Left cardiac atrium (tissue), 4 donors: ENCODE measurements around the gene PLCD1. TPM values are rescaled to one million over a fixed set of nuclear protein-coding genes. Genes with fewer than 3 reads are reported as not detected.
A peak's percentile ranks its signal among the peaks of the same experiment; 100 is the strongest.
"Not testable (repeated sequence)": the region's sequence is repeated elsewhere in the genome, so short reads cannot be mapped to it uniquely, and the experiment has no call there.

Source experiments
- ATAC-seq, 2 donors: fragments of 200-7000 bp; cut with Tn5 transposase; one replicate each; pipeline ENCODE4 v1.9.1; 2020; ENCODE audit warnings: mild to moderate bottlenecking in 2 of 2, moderate library complexity in 2 of 2
- DNase-seq: peaks from one replicate; pipeline ENCODE4 v3.0.0-alpha.2; 2020
- intact Hi-C, 2 donors: fragments of 100-400 bp; cut with DNase I; formaldehyde crosslinking; loops; one replicate each; pipeline versions ENCODE4 v1.14.1 to v1.15.1; 2022 to 2023
- long read RNA-seq: library from polyadenylated mRNA; unstranded; transcript quantifications from one replicate; pipeline ENCODE4 v2.0.0, GENCODE V29; 2021
- total RNA-seq, 2 donors: library from RNA; stranded (reverse); fragmentation: NEBNext Ultra II Directional; extraction: Animal tissue kit (Norgen Biotek cat#: 25700); gene quantifications; one replicate each; pipeline ENCODE4 v1.2.1, GENCODE V29; 2021
- donor health status: DM: no; HTN: yes; CAD: no.
- donor health status: DM: no; HTN: yes; CAD: no; lungs with severe emphysema.
- donor health status: DM: yes; HTN: yes; CAD: no.
- donor health status: Dilated cardiomyopathy.

PLCD1 gene
- 10 to 100 TPM; 10.8 to 12.3 TPM for total RNA-seq
- long read RNA-seq, partial matches to known transcripts = 4 of 10 reads
- long read RNA-seq, other reads (novel, unspliced or antisense) = 0 of 10 reads

- ATAC-seq (peak; percentile 53 to 64), DNase-seq (peak; percentile 87)
- intact Hi-C loops = no loop called here
Observed at GRCh38 chr3:38029400-38030125, at the start of gene PLCD1. TSS of gene PLCD1 (minus strand) at chr3:38029642. CDS start at chr3:38029539, 103 bp downstream.

GRCh38 chr3:38077073-38077472 lies 47.6 kb upstream of the PLCD1 start:
- ATAC-seq, DNase-seq, intact Hi-C loops: not testable (repeated sequence)

- intact Hi-C loops = no loop called here
- ATAC-seq (no peak), DNase-seq (no peak)
Observed at GRCh38 chr3:38070013-38070412, 40.6 kb upstream of the PLCD1 start.

DNA sequence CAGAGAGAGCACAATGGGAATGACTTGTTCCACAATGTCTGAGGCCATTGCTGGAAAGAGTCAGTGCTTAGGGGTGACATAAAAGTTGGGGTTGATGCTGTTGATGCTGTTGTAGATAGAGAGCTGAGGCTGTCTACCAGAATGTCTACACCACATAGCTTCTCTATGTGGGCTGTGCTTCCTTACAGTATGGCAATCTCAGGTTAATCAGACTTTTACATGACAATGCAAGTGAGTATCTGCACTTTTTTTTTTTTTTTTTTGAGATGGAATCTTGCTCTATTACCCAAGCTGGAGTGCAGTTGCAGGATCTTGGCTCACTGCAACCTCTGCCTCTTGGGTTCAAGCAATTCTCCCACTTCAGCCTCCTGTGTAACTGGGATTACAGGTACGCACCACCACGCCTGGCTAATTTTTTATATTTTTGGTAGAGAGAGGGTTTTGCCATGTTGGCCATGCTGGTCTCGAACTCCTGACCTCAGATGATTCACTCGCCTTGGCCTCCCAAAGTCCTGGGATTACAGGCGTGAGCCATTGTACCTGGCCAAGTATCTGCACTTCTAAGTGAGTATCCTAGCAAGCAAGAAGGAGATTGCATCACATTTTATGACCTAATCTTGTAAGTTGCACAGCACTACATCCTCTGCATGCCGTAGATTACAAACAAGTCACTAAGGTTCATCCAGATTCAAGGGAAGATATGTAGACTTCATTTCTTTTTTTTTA lies 38.2 kb upstream of the PLCD1 start:
- no peak for ATAC-seq
- no peak for DNase-seq
- intact Hi-C loops = no loop called here

- ATAC-seq, intact Hi-C loops, DNase-seq: not testable (repeated sequence)
Observed at GRCh38 chr3:38064453-38064852, 35.0 kb upstream of the PLCD1 start.

- no peak for DNase-seq
- intact Hi-C loops = no loop called here
- no peak for ATAC-seq
Observed at GRCh38 chr3:38062809-38063208, 33.4 kb upstream of the PLCD1 start.

DNA sequence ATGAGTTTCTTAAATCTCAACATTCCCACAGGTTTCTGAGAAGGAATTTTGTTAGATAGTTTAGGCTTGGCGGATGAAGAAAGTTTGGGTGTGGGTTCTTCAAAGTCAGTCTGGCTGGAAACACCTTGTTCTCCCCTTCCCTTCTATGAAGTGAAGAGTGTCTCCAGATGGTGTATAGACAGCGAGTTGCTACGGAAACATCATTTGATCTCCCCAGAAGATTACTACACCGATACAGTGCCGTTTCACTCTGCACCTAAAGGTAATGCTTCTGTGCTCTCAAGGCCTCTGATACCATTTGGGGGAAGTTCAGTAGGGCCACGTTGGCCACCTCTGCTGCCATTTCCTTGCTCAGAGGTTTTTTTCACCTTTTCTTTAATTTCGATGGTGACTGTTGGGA lies 30.1 kb upstream of the PLCD1 start:
- DNase-seq = no peak
- intact Hi-C loops = no loop called here
- ATAC-seq = no peak

DNA sequence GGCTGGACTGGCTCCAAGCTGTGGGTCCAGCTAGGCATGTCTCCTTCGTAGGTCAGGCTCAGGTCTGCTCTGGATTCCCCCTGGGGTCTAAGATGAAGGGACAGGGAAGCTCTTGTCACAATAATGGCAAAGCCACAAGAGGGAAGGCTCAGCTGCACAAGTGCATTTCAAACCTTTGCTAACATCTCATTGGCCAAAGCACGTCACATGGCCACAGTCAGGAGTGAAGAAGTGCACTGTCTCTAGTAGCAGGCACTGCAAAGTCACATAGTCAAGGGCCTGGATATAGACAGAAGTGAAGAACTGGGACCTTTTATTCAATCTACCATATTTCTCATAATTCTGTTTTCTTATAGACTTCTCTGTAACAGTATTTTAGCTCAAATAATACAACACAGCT lies 29.7 kb upstream of the PLCD1 start:
- ATAC-seq (no peak), DNase-seq (no peak)
- intact Hi-C loops = no loop called here

DNA sequence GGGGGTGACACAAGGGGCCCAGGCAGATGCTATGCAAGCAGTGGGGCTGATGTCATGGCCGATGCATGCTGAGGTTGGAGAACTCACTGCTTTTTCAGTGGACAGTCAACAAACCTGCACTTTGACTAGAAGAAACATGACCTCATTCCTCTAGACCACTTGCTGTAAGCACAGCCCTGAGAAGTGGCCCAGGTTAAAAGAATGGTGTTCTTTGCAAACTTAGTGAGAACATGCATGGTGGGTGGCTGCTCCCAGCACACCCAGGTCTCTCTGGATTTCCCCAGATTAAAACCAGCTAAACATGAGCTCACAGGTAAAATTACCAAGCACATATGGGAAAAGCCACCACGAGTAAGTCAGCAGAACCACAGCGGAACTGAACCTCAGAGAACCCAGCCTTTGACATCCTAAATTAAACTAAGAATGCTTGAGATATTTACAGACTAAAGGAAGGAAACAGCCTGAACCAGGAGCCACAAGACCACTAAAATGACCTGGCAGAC lies 25.1 kb upstream of the PLCD1 start:
- intact Hi-C loops = no loop called here
- ATAC-seq = no peak

DNA sequence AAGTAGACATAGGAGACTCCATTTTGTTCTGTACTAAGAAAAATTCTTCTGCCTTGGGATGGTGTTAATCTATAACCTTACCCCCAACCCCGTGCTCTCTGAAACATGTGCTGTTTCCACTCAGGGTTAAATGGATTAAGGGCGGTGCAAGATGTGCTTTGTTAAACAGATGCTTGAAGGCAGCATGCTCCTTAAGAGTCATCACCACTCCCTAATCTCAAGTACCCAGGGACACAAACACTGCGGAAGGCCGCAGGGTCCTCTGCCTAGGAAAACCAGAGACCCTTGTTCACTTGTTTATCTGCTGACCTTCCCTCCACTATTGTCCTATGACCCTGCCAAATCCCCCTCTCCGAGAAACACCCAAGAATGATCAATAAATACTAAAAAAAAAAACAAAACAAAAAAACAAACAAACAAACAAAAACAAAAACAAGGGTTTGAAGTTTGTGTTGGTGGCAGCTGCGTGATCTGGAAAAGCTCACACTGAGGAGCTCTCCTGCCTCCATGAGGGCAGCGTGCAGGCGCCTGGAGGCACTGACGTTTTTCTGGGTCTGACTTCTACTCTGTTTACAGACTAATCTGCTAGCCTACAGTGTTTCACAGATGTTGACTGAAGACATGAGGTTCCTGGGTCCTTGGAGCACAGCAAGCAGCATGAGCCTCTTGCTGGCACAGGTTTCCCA lies 24.5 kb upstream of the PLCD1 start:
- intact Hi-C loops, DNase-seq, ATAC-seq: not testable (repeated sequence)

More for the DNA sequence above, 25.1 kb upstream of the PLCD1 start:
- no peak for DNase-seq

DNA sequence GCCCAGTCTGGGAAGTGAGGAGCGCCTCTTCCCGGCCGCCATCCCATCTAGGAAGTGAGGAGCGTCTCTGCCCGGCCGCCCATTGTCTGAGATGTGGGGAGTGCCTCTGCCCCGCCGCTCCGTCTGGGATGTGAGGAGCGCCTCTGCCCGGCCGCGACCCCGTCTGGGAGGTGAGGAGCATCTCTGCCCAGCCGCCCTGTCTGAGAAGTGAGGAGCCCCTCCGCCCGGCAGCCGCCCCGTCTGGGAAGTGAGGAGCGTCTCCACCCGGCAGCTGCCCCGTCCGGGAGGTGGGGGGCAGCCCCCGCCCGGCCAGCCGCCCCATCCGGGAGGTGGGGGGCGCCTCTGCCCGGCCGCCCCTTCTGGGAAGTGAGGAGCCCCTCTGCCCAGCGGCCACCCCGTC lies 23.8 kb upstream of the PLCD1 start:
- DNase-seq, intact Hi-C loops, ATAC-seq: not testable (repeated sequence)

GRCh38 chr3:38051131-38051530 lies 21.7 kb upstream of the PLCD1 start:
- no peak for DNase-seq
- intact Hi-C loops = no loop called here
- no peak for ATAC-seq

DNA sequence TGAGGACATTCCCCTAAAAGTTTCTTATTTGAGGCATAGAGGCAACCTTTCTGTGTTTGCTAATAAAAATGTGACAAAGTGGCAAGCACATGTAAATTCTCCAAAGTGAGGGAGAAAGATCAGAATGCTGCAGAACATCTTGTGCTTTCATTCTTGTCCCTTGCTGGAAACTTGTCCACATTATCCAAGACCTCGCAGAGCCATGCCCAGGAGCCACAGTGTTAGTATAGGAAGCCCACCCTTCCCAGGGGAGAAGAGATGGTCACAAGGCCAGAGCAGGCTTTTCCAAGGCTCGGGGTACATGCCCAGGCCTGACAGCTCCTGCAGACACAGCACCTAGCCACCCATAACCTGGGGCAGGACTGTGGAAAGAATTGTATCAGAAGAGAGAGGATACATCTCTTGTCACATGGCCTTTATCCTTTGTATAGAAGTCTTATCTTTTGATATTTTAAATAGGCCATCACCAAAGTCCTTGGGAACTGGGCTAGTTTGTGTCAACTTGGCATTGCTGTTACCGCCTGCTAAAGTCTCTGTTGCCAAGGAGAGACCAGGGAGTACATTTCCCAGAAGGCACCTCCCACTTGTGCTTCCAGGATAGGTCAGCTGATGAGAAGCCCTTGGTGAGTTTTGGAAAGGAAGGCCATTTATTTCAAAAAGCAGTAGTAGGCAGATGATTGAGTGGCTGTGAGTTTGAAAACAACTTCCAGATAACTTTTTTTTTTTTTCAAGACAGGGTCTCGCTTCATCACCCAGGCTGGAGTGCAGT lies 20.1 kb upstream of the PLCD1 start:
- DNase-seq = no peak
- ATAC-seq = peak; percentile 50
- intact Hi-C loops = no loop called here

GRCh38 chr3:38047896-38048295 lies 18.5 kb upstream of the PLCD1 start:
- no peak for ATAC-seq
- intact Hi-C loops = no loop called here
- DNase-seq = no peak

GRCh38 chr3:38046821-38047220 lies 17.4 kb upstream of the PLCD1 start:
- intact Hi-C loops = no loop called here
- ATAC-seq = no peak

GRCh38 chr3:38046027-38046426 lies 16.6 kb upstream of the PLCD1 start:
- ATAC-seq (no peak), DNase-seq (no peak)
- intact Hi-C loops = no loop called here

More at GRCh38 chr3:38046821-38047220, 17.4 kb upstream of the PLCD1 start:
- DNase-seq = no peak

- ATAC-seq (no peak), DNase-seq (no peak)
- intact Hi-C loops = no loop called here
Observed at GRCh38 chr3:38043486-38043885, 14.0 kb upstream of the PLCD1 start.

DNA sequence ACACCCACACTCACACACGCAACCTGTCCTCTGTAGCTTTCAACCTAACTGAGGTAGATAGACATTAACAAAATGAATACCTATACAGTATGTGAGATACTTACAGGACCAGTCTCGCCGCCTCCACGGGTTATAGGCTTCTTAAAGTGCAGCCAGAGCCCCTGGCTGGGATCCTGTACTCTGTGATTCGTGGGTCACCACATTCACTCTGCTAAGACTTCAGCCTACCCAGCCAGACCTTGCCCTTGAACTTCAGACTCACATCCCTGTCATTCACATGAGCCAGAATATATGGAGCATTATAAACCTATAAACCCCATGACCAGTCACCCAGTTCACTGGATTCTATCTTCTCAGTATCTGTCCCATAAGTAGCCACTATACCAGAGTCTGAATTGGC lies 11.0 kb upstream of the PLCD1 start:
- intact Hi-C loops = no loop called here
- no peak for DNase-seq
- ATAC-seq = no peak

DNA sequence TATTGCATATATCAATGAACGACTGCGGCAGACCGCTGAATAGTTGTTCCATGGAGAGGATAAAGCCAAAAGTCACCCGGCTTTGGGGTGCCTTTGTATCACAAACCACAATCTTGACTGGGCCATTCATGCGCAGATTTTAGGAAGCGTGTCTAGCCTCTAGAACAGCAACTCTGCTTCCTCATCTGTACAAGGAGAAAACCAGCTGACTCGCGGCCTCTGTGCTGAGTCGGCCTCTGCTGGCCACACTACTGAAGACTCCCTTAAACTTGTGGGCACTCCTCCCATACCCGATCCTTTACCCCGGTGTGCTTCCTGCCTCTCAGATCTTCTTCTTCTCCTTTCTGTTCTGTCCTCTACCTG lies 10.4 kb upstream of the PLCD1 start:
- intact Hi-C loops = no loop called here
- peak; percentile 90 to 94 for ATAC-seq
- DNase-seq = peak; percentile 70
